ENCODE results near the gene SGCG. TPM values are rescaled to one million over a fixed set of nuclear protein-coding genes. Genes with fewer than 3 reads are reported as not detected.

Gene SGCG
- total and polyA plus RNA-seq, 10 of the 15 experiments (the other 5 are each of a cell fraction or from before 2014, with no cell fraction given), result not detected

- Histone ChIP-seq H2AFZ (ENCODE audit: control insufficient read depth, low read depth, low read length) (no peak overlapping the region), H3K36me3 (ENCODE audit: control insufficient read depth in 2 of 2, insufficient read depth in 2 of 2, low read length in 1 of 2) (no peaks in the 10 kb centered on the region), H3K27ac (ENCODE audit: control insufficient read depth, insufficient read depth) (no peak overlapping the region), H3K79me2 (ENCODE audit: control insufficient read depth, insufficient read depth, low read length) (no peaks in the 10 kb centered on the region), H3K27me3 (replicated peaks in 1 of 2; ENCODE audit: control insufficient read depth in 2 of 2, insufficient read depth in 2 of 2, low read length in 1 of 2) (no peaks in the 10 kb centered on the region), H3K4me1 (ENCODE audit: control insufficient read depth, insufficient read depth, low read length) (no peaks in the 10 kb centered on the region), H3K4me2 (ENCODE audit: control insufficient read depth, insufficient read depth) (no peak overlapping the region), H4K20me1 (ENCODE audit: control insufficient read depth, insufficient read depth) (no peaks in the 10 kb centered on the region), H3K9me3 (replicated peaks; ENCODE audit: control insufficient read depth, insufficient read depth, low read length) (no peaks in the 10 kb centered on the region), H3K9ac (ENCODE audit: control insufficient read depth, insufficient read depth, low read length) (no peak overlapping the region), H3K4me3 (no peak overlapping the region)
- intact Hi-C loops (cut with micrococcal nuclease; ENCODE audit: unreplicated experiment) (no loop called here), in situ Hi-C loops (cut with MboI) (no loop called here)
- BruUV-seq (replicated peaks), result no TSS peak
- FAIRE-seq, result no peak
- POLR2A ChIA-PET, result no interaction called here
- DNase-seq (ENCODE audit: low read depth, low spot score), result no peak
- ATAC-seq, result no peak
- CTCF ChIA-PET, result no interaction called here
- RAD21 ChIA-PET (ENCODE audit: unreplicated experiment), result no interaction called here
- WGBS (ENCODE audit: insufficient coverage, insufficient replicate concordance, low lambda C conversion rate, missing lambda C conversion rate), result 17% methylated on average over 7 of the region's 7 CpGs
- SMC1A ChIA-PET (ENCODE audit: uncharacterized antibody, unreplicated experiment), result no interaction called here
- no peak for TF ChIP-seq REST (IDR thresholded peaks at IDR 0.05; ENCODE audit: low read depth, low read length)
- no peak for TF ChIP-seq ATF7 (IDR thresholded peaks at IDR 0.05; ENCODE audit: low read depth)
- TF ChIP-seq BRCA1 (IDR thresholded peaks at IDR 0.05; ENCODE audit: low read depth, low read length), result no peak
- TF ChIP-seq USF1 (IDR thresholded peaks at IDR 0.05; ENCODE audit: borderline replicate concordance, extremely low read length, insufficient read depth, low read depth, low read length), result no peak
- TF ChIP-seq CHD4 (IDR thresholded peaks at IDR 0.05), result no peak
- TF ChIP-seq ATF3 (IDR thresholded peaks at IDR 0.05; ENCODE audit: borderline replicate concordance, extremely low read depth, low read depth, low read length), result no peak
- TF ChIP-seq TARDBP (IDR thresholded peaks at IDR 0.05; ENCODE audit: borderline replicate concordance), result no peak
- no peak for TF ChIP-seq ETV6 (conservative IDR thresholded peaks at IDR 0.05 in 1 of 2, IDR thresholded peaks at IDR 0.05 in 1 of 2; ENCODE audit: borderline replicate concordance in 1 of 2, low read depth in 1 of 2)
- TF ChIP-seq EZH2 (IDR thresholded peaks at IDR 0.05; ENCODE audit: borderline replicate concordance, control insufficient read depth, low read depth, low read length), result no peak
- TF ChIP-seq DPF2 (IDR thresholded peaks at IDR 0.05), result no peak
- no peak for TF ChIP-seq ZBTB40 (IDR thresholded peaks at IDR 0.05; ENCODE audit: borderline replicate concordance)
- no peak for TF ChIP-seq MAX (IDR thresholded peaks at IDR 0.05; ENCODE audit: low read depth, low read length)
- TF ChIP-seq CBFB (IDR thresholded peaks at IDR 0.05; ENCODE audit: low read depth), result no peak
These were observed 2.5 kb downstream of the SGCG start for GRCh38 chr13:23183292-23183691.

All from GM12878 (cell line).